ENCODE results near the gene TLR9. TPM values are rescaled to one million over a fixed set of nuclear protein-coding genes. Genes with fewer than 3 reads are reported as not detected.

TLR9 gene
- total RNA-seq, 1 donor from 2014 or later: 0.12 TPM

DNA sequence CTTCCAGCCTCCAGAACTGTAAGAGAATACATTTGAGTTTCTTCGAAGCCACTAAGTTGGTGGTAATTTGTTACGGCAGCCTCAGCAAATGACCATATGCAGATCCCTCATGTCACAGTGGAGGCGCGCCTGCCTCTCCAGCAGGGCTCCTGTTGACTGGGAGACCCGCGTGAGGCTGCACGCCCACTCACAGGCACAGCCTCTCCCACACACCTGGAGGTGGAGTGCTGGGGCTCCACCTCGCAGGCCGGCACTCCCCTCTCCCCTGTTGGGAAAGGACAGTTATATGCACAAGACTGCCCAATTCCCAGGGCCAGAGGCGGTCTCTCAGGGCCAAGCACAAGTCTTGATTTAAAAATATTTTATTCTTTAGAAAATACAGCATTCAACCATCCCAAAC is 2.8 kb upstream of the TLR9 start:
- Mint-ChIP-seq H3K27me3 (ENCODE audit: low read depth) (no peaks in the 10 kb centered on the region), H3K4me3 (ENCODE audit: unreplicated experiment) (no peak overlapping the region), H3K9me3 (ENCODE audit: low read depth) (no peaks in the 10 kb centered on the region), H3K27ac (ENCODE audit: unreplicated experiment) (no peak overlapping the region), H3K4me1 (ENCODE audit: low read depth) (no peaks in the 10 kb centered on the region), H3K36me3 (ENCODE audit: low read depth) (peaks cover 23% of the 10 kb centered on the region)
- no peak for DNase-seq (ENCODE audit: low spot score)
- no peak for TF ChIP-seq CTCF (IDR thresholded peaks at IDR 0.05)

GRCh38 chr3:52227766-52228165 is 2.3 kb upstream of the TLR9 start:
- H3K9me3 Mint-ChIP-seq (ENCODE audit: low read depth): no peaks in the 10 kb centered on the region
- H3K36me3 Mint-ChIP-seq (ENCODE audit: low read depth): peaks cover 23% of the 10 kb centered on the region
- no peak overlapping the region for H3K4me3 Mint-ChIP-seq (ENCODE audit: unreplicated experiment)
- no peak for TF ChIP-seq CTCF (IDR thresholded peaks at IDR 0.05)
- DNase-seq (ENCODE audit: low spot score): no peak
- no peaks in the 10 kb centered on the region for H3K4me1 Mint-ChIP-seq (ENCODE audit: low read depth)
- H3K27me3 Mint-ChIP-seq (ENCODE audit: low read depth): no peaks in the 10 kb centered on the region
- H3K27ac Mint-ChIP-seq (ENCODE audit: unreplicated experiment): no peak overlapping the region

- DNase-seq (ENCODE audit: low spot score): no peak
- peak; percentile 33 for TF ChIP-seq CTCF (IDR thresholded peaks at IDR 0.05)
- peaks cover 20% of the 10 kb centered on the region for H3K36me3 Mint-ChIP-seq (ENCODE audit: low read depth)
- no peak overlapping the region for H3K27ac Mint-ChIP-seq (ENCODE audit: unreplicated experiment)
- no peaks in the 10 kb centered on the region for H3K9me3 Mint-ChIP-seq (ENCODE audit: low read depth)
- no peak overlapping the region for H3K4me3 Mint-ChIP-seq (ENCODE audit: unreplicated experiment)
- no peaks in the 10 kb centered on the region for H3K4me1 Mint-ChIP-seq (ENCODE audit: low read depth)
- H3K27me3 Mint-ChIP-seq (ENCODE audit: low read depth): no peaks in the 10 kb centered on the region
Observed at GRCh38 chr3:52227117-52227516, 1.7 kb upstream of the TLR9 start.

DNA sequence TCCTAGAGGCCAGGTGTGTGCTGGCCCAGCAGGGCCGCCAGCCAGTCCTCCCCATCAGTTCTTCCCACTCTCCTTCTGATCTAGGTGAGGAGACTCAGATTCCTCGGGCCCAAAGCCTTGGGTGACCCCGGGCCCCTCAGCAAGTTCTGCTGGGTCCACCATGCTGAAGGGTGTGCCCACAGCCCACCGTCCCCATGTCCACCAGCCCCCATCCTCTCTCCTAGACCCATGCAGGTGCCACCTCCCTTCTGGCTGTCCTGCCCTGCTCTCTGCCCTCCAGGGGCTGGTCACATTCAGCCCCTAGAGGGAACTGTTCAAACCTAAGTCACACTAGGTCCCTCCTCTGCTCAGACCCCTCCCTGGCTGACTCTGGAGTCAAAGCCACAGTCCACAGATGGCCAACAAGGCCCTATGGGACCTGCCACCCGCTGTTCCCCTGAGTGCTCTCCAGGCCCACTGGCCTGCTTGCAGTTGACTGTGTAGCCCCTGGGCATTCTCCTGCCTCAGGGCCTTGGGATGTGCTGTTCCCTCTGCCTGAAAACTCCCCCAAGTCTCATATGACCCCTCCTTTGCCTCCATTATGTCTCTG is 878 bp upstream of the TLR9 start:
- H3K27me3 Mint-ChIP-seq (ENCODE audit: low read depth): no peaks in the 10 kb centered on the region

More for the DNA sequence above, 878 bp upstream of the TLR9 start:
- DNase-seq (ENCODE audit: low spot score): no peak
- H3K4me3 Mint-ChIP-seq (ENCODE audit: unreplicated experiment): no peak overlapping the region
- no peak overlapping the region for H3K27ac Mint-ChIP-seq (ENCODE audit: unreplicated experiment)
- no peaks in the 10 kb centered on the region for H3K4me1 Mint-ChIP-seq (ENCODE audit: low read depth)
- no peak for TF ChIP-seq CTCF (IDR thresholded peaks at IDR 0.05)
- H3K9me3 Mint-ChIP-seq (ENCODE audit: low read depth): no peaks in the 10 kb centered on the region
- peaks cover 15% of the 10 kb centered on the region for H3K36me3 Mint-ChIP-seq (ENCODE audit: low read depth)

Data from chondrocyte (in vitro differentiated cells).